Fibroblast of mammary gland (primary cell): Measurements from ENCODE around the gene RNGTT.

ENCODE experiments used
- DNase-seq: peaks from one replicate; pipeline ENCODE4 v3.0.0-alpha.2; 2010; ENCODE audit warnings: low read depth
- H3K4me3 ChIP-seq: 2 replicates; pipeline ENCODE4 v1.5.1; 2011; ENCODE audit warnings: low read depth, mild to moderate bottlenecking, low read length, moderate library complexity; ENCODE audit not compliant: control insufficient read depth
- TF ChIP-seq, protein P1 (sequence below): conservative IDR thresholded peaks from 2 replicates; pipeline ENCODE4 v1.5.1; 2011; ENCODE audit warnings: low read depth, low read length, inconsistent platforms; ENCODE audit not compliant: control insufficient read depth, insufficient read depth

Gene RNGTT

DNA sequence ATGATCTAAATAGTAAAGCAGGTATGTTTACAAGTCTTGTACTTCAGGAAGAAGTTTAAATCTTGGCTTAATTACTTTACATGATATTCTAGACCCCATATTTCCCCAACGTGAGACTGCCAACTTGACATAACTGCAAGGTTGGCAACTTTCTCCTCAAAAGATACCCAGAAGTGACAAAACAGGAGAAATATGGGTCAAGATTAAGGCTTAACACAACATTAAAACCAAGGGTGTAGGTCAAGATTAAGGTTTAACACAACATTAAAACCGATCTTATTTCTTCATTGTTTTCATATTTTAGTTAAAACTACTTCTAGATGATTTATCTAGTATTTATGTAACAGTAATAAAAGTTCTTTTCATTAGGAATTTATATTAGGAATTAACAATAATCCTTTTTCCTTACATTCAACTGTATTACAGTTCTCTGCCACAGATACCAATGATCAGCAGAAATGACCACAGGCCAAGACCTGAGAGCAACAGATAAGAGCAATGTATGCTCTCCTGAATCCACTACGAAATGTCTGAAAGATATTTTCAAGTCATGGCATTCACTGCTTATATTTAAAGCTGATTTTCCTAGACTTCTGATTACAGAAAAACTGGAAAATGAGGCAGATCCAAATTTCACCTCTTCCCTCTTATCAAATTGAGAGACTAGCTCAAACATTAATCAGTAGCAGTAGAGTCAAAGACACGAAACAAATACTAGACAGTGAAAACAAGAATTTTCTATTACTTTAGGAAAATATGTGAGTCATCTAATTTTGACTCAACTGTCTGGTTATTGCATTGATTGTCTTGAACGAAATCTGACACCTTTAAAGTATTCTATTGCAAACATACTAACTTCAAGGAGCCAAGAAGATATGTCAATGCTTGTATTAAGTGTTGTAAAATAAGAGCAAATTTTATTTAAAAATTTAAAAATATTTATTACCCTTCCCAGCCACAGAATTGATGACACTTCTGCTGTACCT lies 72.3 kb downstream of the RNGTT start:
- TF ChIP-seq, protein P1, sequence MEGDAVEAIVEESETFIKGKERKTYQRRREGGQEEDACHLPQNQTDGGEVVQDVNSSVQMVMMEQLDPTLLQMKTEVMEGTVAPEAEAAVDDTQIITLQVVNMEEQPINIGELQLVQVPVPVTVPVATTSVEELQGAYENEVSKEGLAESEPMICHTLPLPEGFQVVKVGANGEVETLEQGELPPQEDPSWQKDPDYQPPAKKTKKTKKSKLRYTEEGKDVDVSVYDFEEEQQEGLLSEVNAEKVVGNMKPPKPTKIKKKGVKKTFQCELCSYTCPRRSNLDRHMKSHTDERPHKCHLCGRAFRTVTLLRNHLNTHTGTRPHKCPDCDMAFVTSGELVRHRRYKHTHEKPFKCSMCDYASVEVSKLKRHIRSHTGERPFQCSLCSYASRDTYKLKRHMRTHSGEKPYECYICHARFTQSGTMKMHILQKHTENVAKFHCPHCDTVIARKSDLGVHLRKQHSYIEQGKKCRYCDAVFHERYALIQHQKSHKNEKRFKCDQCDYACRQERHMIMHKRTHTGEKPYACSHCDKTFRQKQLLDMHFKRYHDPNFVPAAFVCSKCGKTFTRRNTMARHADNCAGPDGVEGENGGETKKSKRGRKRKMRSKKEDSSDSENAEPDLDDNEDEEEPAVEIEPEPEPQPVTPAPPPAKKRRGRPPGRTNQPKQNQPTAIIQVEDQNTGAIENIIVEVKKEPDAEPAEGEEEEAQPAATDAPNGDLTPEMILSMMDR, result no peak
- no peak overlapping the region for H3K4me3 ChIP-seq
- peak; percentile 54 for DNase-seq

DNA sequence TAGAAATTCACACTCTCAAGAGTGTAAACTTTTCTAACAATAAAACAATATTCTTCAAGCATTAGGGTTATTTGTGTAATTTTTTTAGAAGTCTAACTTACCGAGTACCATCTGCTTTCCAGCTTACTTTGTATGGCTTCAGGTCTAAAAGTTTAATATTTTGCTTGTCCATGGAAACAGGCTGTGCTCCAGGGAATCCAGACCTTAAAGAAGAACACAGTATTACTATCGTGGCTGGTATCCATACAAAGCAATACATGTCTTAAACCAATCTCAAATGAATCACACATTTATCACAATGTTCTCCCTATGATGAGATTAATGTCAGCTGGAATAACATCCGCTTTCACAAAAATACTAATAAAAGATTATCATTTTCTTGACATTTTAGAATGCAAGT lies 73.0 kb downstream of the RNGTT start:
- DNase-seq, result peak; percentile 45
- no peak overlapping the region for H3K4me3 ChIP-seq

DNA sequence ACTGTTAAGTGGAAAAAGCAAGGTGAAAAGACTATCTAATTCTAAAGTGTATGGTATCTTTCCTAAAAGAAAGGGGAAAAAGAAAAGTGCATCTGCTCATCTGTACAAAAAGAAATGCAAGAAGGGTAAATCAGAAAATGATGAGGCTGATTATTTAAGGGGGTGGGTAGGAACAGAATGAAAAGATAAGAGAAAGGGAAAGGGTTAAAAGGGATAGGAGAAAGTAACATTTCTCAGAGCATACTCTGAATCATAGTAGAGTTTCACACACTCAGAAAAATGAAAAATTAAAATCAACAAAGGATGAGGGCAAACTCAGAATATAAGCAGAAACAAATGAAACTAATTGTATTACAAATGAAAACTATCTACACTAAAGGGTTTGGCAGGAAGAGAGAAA lies 79.1 kb downstream of the RNGTT start:
- TF ChIP-seq, protein P1, result no peak
- DNase-seq, result no peak
- H3K4me3 ChIP-seq, result no peak overlapping the region

More for the DNA sequence above, 73.0 kb downstream of the RNGTT start:
- TF ChIP-seq, protein P1, result no peak

DNA sequence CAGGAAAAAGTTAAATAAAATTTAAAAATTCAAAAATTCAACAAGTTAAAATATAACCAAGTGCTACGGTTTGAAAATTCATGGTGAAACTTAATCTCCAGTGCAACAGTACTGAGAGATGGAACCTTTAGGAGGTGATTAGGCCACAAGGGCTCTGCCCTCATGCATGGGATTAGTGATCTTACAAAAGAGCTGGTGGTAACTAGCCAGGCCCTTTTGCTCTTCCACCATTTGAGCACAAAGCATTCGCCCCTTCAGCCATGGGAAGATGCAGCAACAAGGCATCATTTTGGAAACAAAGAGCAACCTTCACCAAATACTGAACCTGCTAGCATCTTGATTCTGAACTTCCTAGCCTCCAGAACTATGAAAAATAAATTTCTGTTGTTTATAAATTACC lies 80.9 kb downstream of the RNGTT start:
- no peak for DNase-seq
- TF ChIP-seq, protein P1, result no peak
- no peak overlapping the region for H3K4me3 ChIP-seq

DNA sequence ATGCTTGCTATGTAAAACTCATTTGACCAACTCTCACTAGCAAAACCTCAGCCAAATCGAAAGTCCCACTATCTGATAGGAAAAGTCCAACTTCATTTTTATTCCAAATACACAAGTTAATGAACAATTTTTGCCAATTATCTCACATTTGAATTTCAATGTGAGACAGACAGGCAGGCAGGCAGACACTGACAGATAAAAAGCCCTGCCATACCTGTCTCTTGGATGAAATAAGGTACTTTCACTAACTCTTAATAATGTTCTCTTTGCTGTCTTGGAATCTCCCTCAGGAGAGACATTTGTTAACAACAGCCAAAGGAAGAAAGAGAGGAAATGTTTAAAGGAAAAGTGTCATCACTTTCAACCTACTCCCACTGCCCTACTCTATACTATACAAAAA lies 82.0 kb downstream of the RNGTT start:
- TF ChIP-seq, protein P1, result no peak
- no peak overlapping the region for H3K4me3 ChIP-seq
- no peak for DNase-seq

DNA sequence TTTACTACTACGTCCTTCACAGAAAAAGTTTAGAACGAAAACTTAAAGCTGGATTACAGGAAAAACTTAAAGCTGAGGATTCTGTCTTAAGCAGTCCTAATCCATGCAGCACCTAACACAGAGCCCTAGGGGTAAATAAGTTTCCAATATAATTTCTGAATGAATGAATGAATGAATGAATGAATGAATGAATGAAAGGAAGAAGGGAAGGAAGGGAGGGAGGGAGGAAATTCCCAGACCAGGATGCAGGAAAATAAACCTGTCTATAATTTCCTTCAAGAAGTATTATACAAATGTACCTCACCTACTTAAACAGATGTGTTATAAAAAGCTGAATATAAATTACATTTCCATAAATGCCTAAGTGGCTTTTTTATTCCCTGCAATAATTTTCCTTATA lies 83.4 kb downstream of the RNGTT start:
- TF ChIP-seq, protein P1, result no peak
- H3K4me3 ChIP-seq, result no peak overlapping the region
- DNase-seq, result no peak
